IMR-90 (cell line): ENCODE measurements around the gene OR2T11. TPM values are rescaled to one million over a fixed set of nuclear protein-coding genes. Genes with fewer than 3 reads are reported as not detected.

Experiments
- ATAC-seq: fragments of 200-7000 bp; cut with Tn5 transposase; 2 replicates; pipeline ENCODE4 v1.9.1; 2020; ENCODE audit warnings: low read depth, mild to moderate bottlenecking, moderate library complexity
- BruUV-seq: library from RNA; stranded (reverse); fragments of 400-500 nt; replicated peaks from 2 replicates; lab custom pipeline; 2021; lab: Mats Ljungman, UMichigan
- CTCF ChIA-PET: fragments of 300-600 bp; formaldehyde crosslinking; extraction: SDS; loops from one replicate; lab custom pipeline; 2021; ENCODE audit warnings: antibody characterized with exemption; lab: Yijun Ruan, JAX
- POLR2A ChIA-PET: fragments of 300-600 bp; sonication (Branson Sonifier 250); formaldehyde crosslinking; loops from one replicate; lab custom pipeline; 2022; ENCODE audit warnings: antibody characterized with exemption; ENCODE audit not compliant: unreplicated experiment; lab: Charles Lee
- DNase-seq: peaks from one replicate; pipeline ENCODE4 v3.0.0; 2013
- H2AFZ ChIP-seq: replicated peaks from 2 replicates; pipeline ENCODE3; 2013; ENCODE audit warnings: low read length, mild to moderate bottlenecking; ENCODE audit not compliant: poor library complexity
- H2AK5ac ChIP-seq: 2 replicates; pipeline ENCODE4 v1.6.1; 2013; ENCODE audit warnings: low read depth, low read length, inconsistent platforms
- H2AK9ac ChIP-seq: replicated peaks from 2 replicates; pipeline ENCODE3; 2013; ENCODE audit warnings: mild to moderate bottlenecking, low read depth, low read length, moderate library complexity; ENCODE audit not compliant: poor library complexity
- H2BK120ac ChIP-seq: 2 replicates; pipeline ENCODE4 v1.6.1; 2013; ENCODE audit warnings: low read depth, low read length, inconsistent platforms
- H2BK15ac ChIP-seq: 3 replicates; pipeline ENCODE4 v1.6.1; 2013; ENCODE audit warnings: low read depth, low read length, inconsistent platforms
- H2BK20ac ChIP-seq: 2 replicates; pipeline ENCODE4 v1.6.1; 2013; ENCODE audit warnings: low read depth, mild to moderate bottlenecking, inconsistent platforms, low read length, moderate library complexity
- H2BK5ac ChIP-seq: 2 replicates; pipeline ENCODE4 v1.6.1; 2013; ENCODE audit warnings: mild to moderate bottlenecking, low read depth, low read length, inconsistent platforms; ENCODE audit not compliant: poor library complexity, severe bottlenecking
- H3K14ac ChIP-seq: replicated peaks from 2 replicates; pipeline ENCODE4 v1.6.1; 2013; ENCODE audit warnings: low read depth, low read length, inconsistent platforms
- H3K18ac ChIP-seq: 2 replicates; pipeline ENCODE4 v1.6.1; 2013; ENCODE audit warnings: low read depth, low read length, control low read depth
- H3K23ac ChIP-seq: 2 replicates; pipeline ENCODE4 v1.6.1; 2013; ENCODE audit warnings: low read depth, low read length, inconsistent platforms
- H3K27ac ChIP-seq: 2 replicates; pipeline ENCODE4 v1.5.1; 2013; ENCODE audit warnings: mild to moderate bottlenecking, control low read depth, low read length; ENCODE audit not compliant: insufficient read depth
- H3K27me3 ChIP-seq: 2 replicates; pipeline ENCODE4 v1.6.1; 2013; ENCODE audit warnings: low read length; ENCODE audit not compliant: control insufficient read depth, insufficient read depth
- H3K36me3 ChIP-seq: 2 replicates; pipeline ENCODE4 v1.6.1; 2013; ENCODE audit warnings: low read length, mixed read lengths; ENCODE audit not compliant: control insufficient read depth, insufficient read depth
- H3K4ac ChIP-seq: 2 replicates; pipeline ENCODE4 v1.6.1; 2013; ENCODE audit warnings: low read depth, low read length, inconsistent platforms
- H3K4me1 ChIP-seq: 2 replicates; pipeline ENCODE4 v1.6.1; 2013; ENCODE audit warnings: low read length, mixed read lengths; ENCODE audit not compliant: control insufficient read depth, insufficient read depth
- H3K4me2 ChIP-seq: 2 replicates; pipeline ENCODE4 v1.6.1; 2013; ENCODE audit warnings: low read depth, mild to moderate bottlenecking, control low read depth, low read length, moderate library complexity
- H3K4me3 ChIP-seq: 2 replicates; pipeline ENCODE4 v1.5.1; 2013; ENCODE audit warnings: low read depth, mild to moderate bottlenecking, control low read depth, low read length, moderate library complexity; ENCODE audit not compliant: insufficient read depth
- H3K56ac ChIP-seq: 2 replicates; pipeline ENCODE4 v1.6.1; 2013; ENCODE audit warnings: low read length, inconsistent platforms; ENCODE audit not compliant: insufficient read depth; ENCODE audit errors: extremely low read depth
- H3K79me1 ChIP-seq, 2 experiments: 2 replicates each; pipeline ENCODE4 v1.6.1; 2013; ENCODE audit warnings: low read length in 2 of 2, inconsistent platforms in 1 of 2, low read depth in 1 of 2
- H3K9ac ChIP-seq: 2 replicates; pipeline ENCODE4 v1.6.1; 2013; ENCODE audit warnings: low read depth, low read length, control low read depth
- H3K9me1 ChIP-seq: 2 replicates; pipeline ENCODE4 v1.6.1; 2013; ENCODE audit warnings: low read length, inconsistent platforms; ENCODE audit not compliant: insufficient read depth
- H3K9me3 ChIP-seq: 2 replicates; pipeline ENCODE4 v1.6.1; 2013; ENCODE audit warnings: low read length; ENCODE audit not compliant: control insufficient read depth, insufficient read depth
- H4K20me1 ChIP-seq: 2 replicates; pipeline ENCODE4 v1.6.1; 2013; ENCODE audit warnings: low read length, inconsistent platforms; ENCODE audit not compliant: insufficient read depth
- H4K5ac ChIP-seq: 2 replicates; pipeline ENCODE4 v1.6.1; 2013; ENCODE audit warnings: mild to moderate bottlenecking, low read depth, low read length, control low read depth
- H4K8ac ChIP-seq, 2 experiments: 2 replicates each; pipeline ENCODE4 v1.6.1; 2013; ENCODE audit warnings: low read depth in 2 of 2, low read length in 2 of 2, control low read depth in 1 of 2, inconsistent platforms in 1 of 2
- H4K91ac ChIP-seq: 2 replicates; pipeline ENCODE4 v1.6.1; 2013; ENCODE audit warnings: low read depth, low read length, inconsistent platforms; ENCODE audit not compliant: insufficient read depth
- BHLHE40 ChIP-seq: fragments of 150-350 bp; IDR thresholded peaks from 2 replicates; pipeline ENCODE4 v1.6.1; 2016; ENCODE audit warnings: mild to moderate bottlenecking, low read depth, low read length
- CEBPB ChIP-seq: IDR thresholded peaks from 2 replicates; pipeline ENCODE4 v1.6.1; 2012; ENCODE audit warnings: low read depth, low read length, improper control_type of control experiment
- CHD1 ChIP-seq: IDR thresholded peaks from 2 replicates; pipeline ENCODE4 v1.6.1; 2012; ENCODE audit warnings: low read depth, low read length, improper control_type of control experiment
- CTCF ChIP-seq: conservative IDR thresholded peaks from 2 replicates; pipeline ENCODE4 v1.5.1; 2012; ENCODE audit warnings: mild to moderate bottlenecking, low read depth, low read length, improper control_type of control experiment
- ELK1 ChIP-seq: fragments of 150-350 bp; IDR thresholded peaks from 2 replicates; pipeline ENCODE4 v1.6.1; 2016; ENCODE audit warnings: low read depth, mild to moderate bottlenecking, low read length, moderate library complexity, borderline replicate concordance
- FOS ChIP-seq: fragments of 150-350 bp; IDR thresholded peaks from 2 replicates; pipeline ENCODE4 v1.6.1; 2016; ENCODE audit warnings: low read depth, low read length
- MAFK ChIP-seq: IDR thresholded peaks from 2 replicates; pipeline ENCODE4 v1.6.1; 2012; ENCODE audit warnings: low read depth, low read length, improper control_type of control experiment
- MAZ ChIP-seq: IDR thresholded peaks from 2 replicates; pipeline ENCODE4 v1.6.1; 2012; ENCODE audit warnings: low read depth, mild to moderate bottlenecking, low read length, improper control_type of control experiment, moderate library complexity, borderline replicate concordance
- MXI1 ChIP-seq: IDR thresholded peaks from 2 replicates; pipeline ENCODE4 v1.6.1; 2012; ENCODE audit warnings: low read depth, mild to moderate bottlenecking, low read length, moderate library complexity, borderline replicate concordance
- NFE2L2 ChIP-seq: fragments of 150-350 bp; IDR thresholded peaks from 2 replicates; pipeline ENCODE4 v1.6.1; 2016; ENCODE audit warnings: low read depth, mild to moderate bottlenecking, low read length
- POLR2A ChIP-seq: IDR thresholded peaks from 2 replicates; pipeline ENCODE4 v1.6.1; 2012; ENCODE audit warnings: mild to moderate bottlenecking, low read depth, low read length
- RAD21 ChIP-seq: IDR thresholded peaks from 2 replicates; pipeline ENCODE4 v1.6.1; 2012; ENCODE audit warnings: low read length, improper control_type of control experiment
- RCOR1 ChIP-seq: IDR thresholded peaks from 2 replicates; pipeline ENCODE4 v1.6.1; 2012; ENCODE audit warnings: mild to moderate bottlenecking, low read length, improper control_type of control experiment; ENCODE audit not compliant: insufficient replicate concordance
- RFX5 ChIP-seq: IDR thresholded peaks from 2 replicates; pipeline ENCODE4 v1.8.0; 2012; ENCODE audit warnings: low read depth, mild to moderate bottlenecking, low read length, moderate library complexity
- SMC3 ChIP-seq: fragments of 150-350 bp; IDR thresholded peaks from 2 replicates; pipeline ENCODE4 v1.6.1; 2016; ENCODE audit warnings: low read depth, mild to moderate bottlenecking, antibody characterized with exemption, low read length, moderate library complexity
- USF2 ChIP-seq: fragments of 150-350 bp; IDR thresholded peaks from 2 replicates; pipeline ENCODE4 v1.6.1; 2017; ENCODE audit warnings: mild to moderate bottlenecking, antibody characterized with exemption, low read length, low read depth
- WGBS, 2 experiments: methylation state at CpG; one replicate each; pipeline versions ENCODE4 v1.1.5 to v1.1.7; 2013; ENCODE audit warnings: missing lambda C conversion rate in 2 of 2; ENCODE audit not compliant: insufficient read length in 1 of 2; ENCODE audit errors: extremely low coverage in 2 of 2; 5-methylcytosine and 5-hydroxymethylcytosine counted together
- dilution Hi-C: fragments of 300-500 bp; cut with HindIII; formaldehyde crosslinking; loops from one replicate; pipeline ENCODE4 v1.14.3; 2018; ENCODE audit warnings: low sequenced_read_pairs; ENCODE audit not compliant: unreplicated experiment
- in situ Hi-C: fragments of 300-500 bp; cut with MboI; formaldehyde crosslinking; loops from 3 replicates; pipeline ENCODE4 v1.14.3; 2019; ENCODE audit warnings: low sequenced_read_pairs, inconsistent platforms, mixed read lengths
- intact Hi-C: fragments of 100-400 bp; cut with micrococcal nuclease; formaldehyde crosslinking; loops from 2 replicates; pipeline ENCODE4 v1.10.0; 2022
- polyA plus RNA-seq, 3 experiments: library from polyadenylated mRNA; depleted of rRNA; stranded (reverse); fragments of >200 nt; gene quantifications; 2 replicates each; pipeline ENCODE4 v1.2.3, GENCODE V29; 2012; ENCODE audit warnings: low replicate concordance in 1 of 3
- total RNA-seq: library from RNA; depleted of rRNA; stranded (reverse); fragments of >200 nt; gene quantifications from 2 replicates; pipeline ENCODE4 v1.2.3, GENCODE V29; 2012

The OR2T11 gene
- total and polyA plus RNA-seq, 2 of the 4 experiments (the other 2 are of a cell fraction): not detected

- Histone ChIP-seq H2AFZ (no peak overlapping the region), H3K79me1 (no peaks in the 10 kb centered on the region), H4K20me1 (no peaks in the 10 kb centered on the region), H3K27ac (no peak overlapping the region), H4K5ac (no peak overlapping the region), H2BK5ac (no peak overlapping the region), H3K56ac (no peak overlapping the region), H3K4me2 (no peak overlapping the region), H2BK15ac (no peak overlapping the region), H2AK5ac (no peak overlapping the region), H3K18ac (no peak overlapping the region), H3K9me3 (no peaks in the 10 kb centered on the region), H4K91ac (no peak overlapping the region), H2BK20ac (no peak overlapping the region), H3K9me1 (no peaks in the 10 kb centered on the region), H3K23ac (no peak overlapping the region), H3K36me3 (no peaks in the 10 kb centered on the region), H2AK9ac (no peak overlapping the region), H3K27me3 (no peaks in the 10 kb centered on the region), H4K8ac (no peak overlapping the region), H3K4ac (no peak overlapping the region), H3K4me3 (no peak overlapping the region), H2BK120ac (no peak overlapping the region), H3K4me1 (no peaks in the 10 kb centered on the region), H3K14ac (no peak overlapping the region), H3K9ac (no peak overlapping the region)
- BruUV-seq: no TSS peak
- ChIA-PET CTCF (no interaction called here), POLR2A (no interaction called here)
- TF ChIP-seq USF2: no peak
- TF ChIP-seq RFX5: no peak
- no peak for TF ChIP-seq CEBPB
- TF ChIP-seq BHLHE40: no peak
- no peak for TF ChIP-seq ELK1
- no peak for TF ChIP-seq NFE2L2
- TF ChIP-seq MAZ: no peak
- TF ChIP-seq RAD21: no peak
- TF ChIP-seq CTCF: no peak
- no peak for TF ChIP-seq MAFK
- TF ChIP-seq RCOR1: no peak
- TF ChIP-seq FOS: no peak
- TF ChIP-seq POLR2A: no peak
- TF ChIP-seq SMC3: no peak
- TF ChIP-seq MXI1: no peak
- TF ChIP-seq CHD1: no peak
- ATAC-seq: no peak
- in situ Hi-C loops (no loop called here), dilution Hi-C loops (no loop called here), intact Hi-C loops (no loop called here)
- no peak for DNase-seq
- no CpG with 5 or more reads among the region's 4 CpGs for WGBS, 2 experiments
These were observed 22.9 kb downstream of the OR2T11 start for GRCh38 chr1:248611883-248612414.
